Measurements from ENCODE around the gene SLC9A7.

- no peak for TF ChIP-seq CTCF (IDR thresholded peaks at IDR 0.05)
- TF ChIP-seq, protein P1, sequence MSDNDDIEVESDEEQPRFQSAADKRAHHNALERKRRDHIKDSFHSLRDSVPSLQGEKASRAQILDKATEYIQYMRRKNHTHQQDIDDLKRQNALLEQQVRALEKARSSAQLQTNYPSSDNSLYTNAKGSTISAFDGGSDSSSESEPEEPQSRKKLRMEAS (IDR thresholded peaks at IDR 0.05), result no peak
- no peak for TF ChIP-seq POLR2AphosphoS2 (conservative IDR thresholded peaks at IDR 0.05; ENCODE audit: low read length)
- no peak for TF ChIP-seq SREBF2 (IDR thresholded peaks at IDR 0.05)
- TF ChIP-seq ZNF302 (CRISPR knock-in tag; IDR thresholded peaks at IDR 0.05), result no peak
- TF ChIP-seq POLR2A (IDR thresholded peaks at IDR 0.05; ENCODE audit: low read length), result no peak
- TF ChIP-seq CEBPB (IDR thresholded peaks at IDR 0.05), result no peak
- no peak for TF ChIP-seq SMC3 (IDR thresholded peaks at IDR 0.05)
- TF ChIP-seq USF2 (IDR thresholded peaks at IDR 0.05), result no peak
- no peak for TF ChIP-seq JUNB (IDR thresholded peaks at IDR 0.05)
Observed at GRCh38 chrX:46704767-46705386, 54.0 kb downstream of the SLC9A7 start.
